ENCODE measurements around the gene CDH4. TPM values are rescaled to one million over a fixed set of nuclear protein-coding genes. Genes with fewer than 3 reads are reported as not detected.
A peak's percentile ranks its signal among the peaks of the same experiment; 100 is the strongest.

CDH4 gene
- total RNA-seq, 1 experiment from 2014 or later = 5.3 TPM

- ATAC-seq = peak; percentile 41
- peaks cover 19% of the 10 kb centered on the region for H3K36me3 Mint-ChIP-seq
- H3K9me3 Mint-ChIP-seq = peaks cover 27% of the 10 kb centered on the region
- H3K27ac Mint-ChIP-seq = no peak overlapping the region
- no peak for DNase-seq (ENCODE audit: low spot score)
- CTCF ChIA-PET = interaction anchor here (0.6 to 1.4 kb wide), 9 partner anchors 15 to 314 kb away, joined by 3 to 7 read pairs (median 4); no protein-coding TSS in a partner anchor
- TF ChIP-seq ATF2 (CRISPR knock-in tag; IDR thresholded peaks at IDR 0.05; ENCODE audit: borderline replicate concordance, low read depth) (no peak), GABPB1 (CRISPR knock-in tag; IDR thresholded peaks at IDR 0.05) (no peak), ARID4B (CRISPR knock-in tag; IDR thresholded peaks at IDR 0.05; ENCODE audit: borderline replicate concordance) (no peak), ZNF423 (CRISPR knock-in tag; IDR thresholded peaks at IDR 0.05) (no peak), PRRX2 (CRISPR knock-in tag; IDR thresholded peaks at IDR 0.05) (no peak), ELF4 (CRISPR knock-in tag; IDR thresholded peaks at IDR 0.05; ENCODE audit: low read depth) (no peak), JAZF1 (CRISPR knock-in tag; IDR thresholded peaks at IDR 0.05) (no peak), MYBL2 (CRISPR knock-in tag; IDR thresholded peaks at IDR 0.05) (no peak), ZNF138 (CRISPR knock-in tag; conservative IDR thresholded peaks at IDR 0.05) (no peak), ZBTB21 (CRISPR knock-in tag; IDR thresholded peaks at IDR 0.05; ENCODE audit: borderline replicate concordance) (no peak), FOXJ3 (CRISPR knock-in tag; IDR thresholded peaks at IDR 0.05; ENCODE audit: borderline replicate concordance) (no peak), TP53 (CRISPR knock-in tag; IDR thresholded peaks at IDR 0.05) (no peak), FOXP1 (CRISPR knock-in tag; IDR thresholded peaks at IDR 0.05; ENCODE audit: borderline replicate concordance) (no peak), GTF2I (CRISPR knock-in tag; conservative IDR thresholded peaks at IDR 0.05) (no peak), ZNF512 (CRISPR knock-in tag; IDR thresholded peaks at IDR 0.05; ENCODE audit: borderline replicate concordance) (no peak), HMGXB4 (CRISPR knock-in tag; IDR thresholded peaks at IDR 0.05) (no peak), MXD4 (CRISPR knock-in tag; IDR thresholded peaks at IDR 0.05; ENCODE audit: borderline replicate concordance) (no peak), CREM (CRISPR knock-in tag; IDR thresholded peaks at IDR 0.05) (no peak)
- POLR2A ChIA-PET = no interaction called here
- H3K4me3 Mint-ChIP-seq = no peak overlapping the region
- H3K27me3 Mint-ChIP-seq (ENCODE audit: low read depth) = peaks cover 23% of the 10 kb centered on the region
- H3K4me1 Mint-ChIP-seq = no peaks in the 10 kb centered on the region
Observed at GRCh38 chr20:61598586-61598985, 346.5 kb downstream of the CDH4 start.
